KG1 (cell line): ENCODE measurements around the gene MVK.

Experiments
- DNase-seq: peaks from one replicate; lab custom pipeline; 2025; lab: John Stamatoyannopoulos, UW

MVK gene

DNA sequence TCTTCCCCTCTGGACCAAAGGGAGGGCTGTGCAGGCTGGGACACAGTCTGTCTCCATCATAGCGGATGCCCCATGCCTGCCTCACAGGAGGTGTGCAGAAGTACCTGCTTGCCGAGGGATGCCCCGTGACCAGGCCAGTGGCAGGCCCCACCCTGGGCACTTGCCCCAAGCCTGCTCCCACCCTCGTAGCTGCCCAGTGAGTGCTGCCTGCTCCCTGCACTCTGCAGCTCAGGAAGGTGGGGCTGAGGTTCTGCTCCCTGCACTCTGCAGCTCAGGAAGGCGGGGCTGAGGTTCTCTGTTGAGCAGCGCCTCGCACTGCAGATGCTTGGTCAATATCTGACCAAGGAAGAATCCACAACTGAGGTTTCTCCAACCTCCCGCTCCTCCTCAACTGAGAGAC lies 7.2 kb upstream of the MVK start:
- DNase-seq: no peak

GRCh38 chr12:109567296-109567695 lies 6.3 kb upstream of the MVK start:
- no peak for DNase-seq

DNA sequence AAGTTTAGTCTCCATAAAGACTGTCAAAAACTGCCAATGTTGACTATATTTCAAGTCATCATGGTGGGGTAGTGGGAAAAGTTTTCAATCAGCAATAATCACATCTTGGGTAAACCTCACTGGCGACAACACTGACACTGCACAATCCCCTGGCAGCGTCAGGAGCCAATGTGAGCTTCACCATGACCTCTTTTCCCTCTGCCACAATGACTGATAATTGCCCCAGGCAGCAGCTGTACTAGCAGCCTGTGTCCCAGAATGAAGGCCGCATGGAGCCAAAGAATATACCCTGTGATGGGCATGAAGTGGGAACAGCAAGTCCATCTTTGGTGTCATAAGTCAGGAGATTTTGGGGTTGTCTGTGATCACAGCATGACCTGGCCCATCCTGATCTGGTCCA lies 5.6 kb upstream of the MVK start:
- DNase-seq: no peak

- no peak for DNase-seq
Measured at GRCh38 chr12:109568486-109568885, 5.1 kb upstream of the MVK start.

DNA sequence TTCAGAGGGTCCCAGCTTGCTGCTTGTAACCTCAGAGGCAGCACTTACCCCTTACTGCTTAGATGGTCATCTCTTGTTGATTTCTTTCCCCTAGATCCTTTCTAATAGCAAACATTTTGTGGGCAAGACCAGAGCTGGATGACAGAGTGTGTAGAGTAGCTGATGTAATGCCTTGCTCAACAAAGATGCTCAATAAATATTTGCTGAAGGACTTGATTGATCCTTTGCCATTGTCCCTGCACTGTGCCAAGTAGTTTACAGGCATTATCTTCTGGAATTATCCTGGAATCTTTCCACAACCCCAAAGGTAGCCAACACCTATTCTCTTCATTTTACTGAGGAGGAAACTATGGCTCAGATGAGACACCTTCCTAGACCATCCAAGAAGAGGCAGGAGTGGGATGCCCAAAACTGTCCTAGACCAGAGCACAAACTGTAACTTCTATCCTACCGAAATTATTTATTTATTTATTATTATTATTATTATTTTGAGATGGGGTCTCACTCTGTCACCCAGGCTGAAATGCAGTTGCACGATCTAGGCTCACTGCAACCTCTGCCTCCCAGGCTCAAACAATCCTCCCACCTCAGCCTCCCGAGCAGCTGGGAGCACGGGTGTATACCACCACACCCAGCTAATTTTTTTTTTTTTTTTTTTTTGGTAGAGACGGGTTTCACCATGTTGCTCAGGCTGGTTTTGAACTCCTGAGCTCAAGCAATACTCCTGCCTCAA lies 1.7 kb upstream of the MVK start:
- no peak for DNase-seq

DNA sequence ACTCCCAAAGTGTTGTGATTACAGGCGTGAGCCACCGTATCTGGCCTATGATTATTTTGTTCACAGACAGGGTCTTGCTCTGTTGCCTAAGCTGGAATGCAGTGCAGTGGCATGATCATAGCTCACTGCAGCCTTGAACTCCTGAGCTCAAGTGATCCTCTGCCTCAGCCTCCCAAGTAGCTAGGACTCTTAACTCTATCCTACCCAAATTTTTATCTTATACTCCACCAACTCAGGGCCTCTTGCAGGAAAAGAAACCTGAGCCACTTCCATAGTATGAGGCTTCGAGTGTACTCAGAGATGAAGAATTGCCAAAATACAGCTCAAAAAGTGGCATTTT lies 1.1 kb upstream of the MVK start:
- no peak for DNase-seq

GRCh38 chr12:109573914-109574244 lies 285 bp downstream of the MVK start:
- DNase-seq: no peak

DNA sequence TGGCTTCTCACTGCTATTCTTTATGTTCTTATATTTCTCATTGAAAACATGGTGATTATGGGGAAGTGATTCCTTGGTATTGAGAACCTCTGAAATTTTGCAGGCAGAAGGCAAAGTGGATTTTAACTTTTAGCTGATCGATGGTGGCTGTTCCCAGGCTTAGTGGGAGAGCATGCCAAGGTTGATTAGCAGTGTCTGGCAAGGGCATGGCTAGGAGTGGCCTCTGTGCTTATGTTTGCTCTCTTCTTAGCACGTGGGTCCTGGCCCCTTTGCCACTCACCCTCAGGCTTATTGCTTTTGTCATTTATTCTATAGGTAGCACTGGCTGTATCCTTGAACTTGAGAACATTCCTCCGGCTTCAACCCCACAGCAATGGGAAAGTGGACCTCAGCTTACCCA lies 2.1 kb downstream of the MVK start:
- no peak for DNase-seq

GRCh38 chr12:109577311-109577710 lies 3.7 kb downstream of the MVK start:
- DNase-seq: no peak

GRCh38 chr12:109578330-109578927 lies 4.8 kb downstream of the MVK start:
- no peak for DNase-seq

- DNase-seq: no peak
Measured at GRCh38 chr12:109579639-109580038, 6.0 kb downstream of the MVK start.

DNA sequence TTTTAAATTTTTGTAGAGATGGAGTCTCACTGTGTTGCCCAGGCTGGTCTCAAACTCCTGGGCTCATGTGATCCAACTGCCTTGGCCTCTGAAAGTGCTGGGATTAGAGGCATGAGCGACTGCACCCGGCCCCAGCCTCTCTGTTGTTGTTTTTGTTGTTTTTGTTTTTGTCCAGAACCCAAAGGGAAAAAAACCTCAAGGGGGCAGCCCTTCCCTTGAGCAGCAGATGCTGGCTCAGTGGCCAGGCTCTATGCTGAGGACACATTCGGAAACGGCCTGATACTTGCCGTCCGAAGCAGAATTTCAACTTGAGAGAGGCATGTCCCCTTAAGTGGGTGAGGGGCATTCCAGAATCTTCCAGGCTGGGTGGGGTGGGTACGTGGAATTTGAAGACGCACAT lies 6.7 kb downstream of the MVK start:
- no peak for DNase-seq

GRCh38 chr12:109580684-109581333 lies 7.2 kb downstream of the MVK start:
- DNase-seq: no peak

DNA sequence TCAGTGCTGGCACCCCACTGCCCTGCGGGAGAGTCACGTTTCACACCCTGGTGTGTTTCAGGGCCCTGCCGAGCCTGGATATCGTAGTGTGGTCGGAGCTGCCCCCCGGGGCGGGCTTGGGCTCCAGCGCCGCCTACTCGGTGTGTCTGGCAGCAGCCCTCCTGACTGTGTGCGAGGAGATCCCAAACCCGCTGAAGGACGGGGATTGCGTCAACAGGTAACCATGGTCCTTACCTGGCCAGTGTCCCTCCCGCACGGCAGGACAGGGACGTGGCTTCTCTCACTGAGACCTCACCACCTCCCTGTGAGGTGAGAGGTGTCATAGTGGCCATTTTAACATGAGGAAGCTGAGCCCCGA lies 7.7 kb downstream of the MVK start:
- DNase-seq: no peak

DNA sequence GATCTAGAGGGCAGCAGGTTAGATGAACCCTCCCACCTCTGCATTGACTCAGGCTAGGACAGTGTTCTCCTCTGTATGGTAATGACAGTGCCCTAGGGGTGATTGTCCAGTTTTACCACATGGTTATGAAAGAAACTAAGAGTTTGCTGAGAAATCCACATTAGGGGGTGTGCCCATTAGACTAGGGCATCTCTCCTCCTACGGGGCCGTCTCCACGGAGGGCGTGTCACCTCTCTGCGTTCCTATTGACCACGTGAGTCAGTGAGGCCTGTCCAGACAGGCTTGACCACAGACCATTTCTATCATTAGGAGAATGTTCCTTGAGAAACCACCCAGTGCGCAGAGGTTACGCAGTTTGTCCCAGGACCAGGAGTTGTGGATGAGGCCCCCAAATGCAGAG lies 8.3 kb downstream of the MVK start:
- no peak for DNase-seq

- no peak for DNase-seq
Measured at GRCh38 chr12:109582636-109583035, 9.0 kb downstream of the MVK start.

GRCh38 chr12:109583733-109584132 lies 10.1 kb downstream of the MVK start:
- no peak for DNase-seq

- no peak for DNase-seq
Measured at GRCh38 chr12:109586385-109587296, 13.0 kb downstream of the MVK start.

DNA sequence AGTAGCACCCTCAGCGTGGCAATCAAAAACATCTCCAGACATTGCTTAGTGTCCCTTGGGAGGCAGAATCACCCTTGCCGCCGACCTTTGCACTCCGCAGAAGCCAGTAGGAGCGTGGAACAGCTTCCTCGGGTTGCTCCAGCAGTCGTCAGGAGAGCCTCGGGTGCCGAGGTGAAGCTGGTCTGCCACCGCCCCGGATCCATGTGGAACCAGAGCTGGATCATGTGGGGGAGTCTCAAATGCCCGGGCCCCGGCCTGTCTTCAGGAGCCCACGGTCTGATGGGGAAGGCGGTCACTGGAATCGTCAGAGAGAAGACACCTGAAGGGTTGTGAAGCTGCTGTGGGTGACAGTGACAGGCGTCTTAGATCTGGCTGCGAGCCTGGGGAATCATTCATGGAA lies 14.3 kb downstream of the MVK start:
- DNase-seq: no peak

DNA sequence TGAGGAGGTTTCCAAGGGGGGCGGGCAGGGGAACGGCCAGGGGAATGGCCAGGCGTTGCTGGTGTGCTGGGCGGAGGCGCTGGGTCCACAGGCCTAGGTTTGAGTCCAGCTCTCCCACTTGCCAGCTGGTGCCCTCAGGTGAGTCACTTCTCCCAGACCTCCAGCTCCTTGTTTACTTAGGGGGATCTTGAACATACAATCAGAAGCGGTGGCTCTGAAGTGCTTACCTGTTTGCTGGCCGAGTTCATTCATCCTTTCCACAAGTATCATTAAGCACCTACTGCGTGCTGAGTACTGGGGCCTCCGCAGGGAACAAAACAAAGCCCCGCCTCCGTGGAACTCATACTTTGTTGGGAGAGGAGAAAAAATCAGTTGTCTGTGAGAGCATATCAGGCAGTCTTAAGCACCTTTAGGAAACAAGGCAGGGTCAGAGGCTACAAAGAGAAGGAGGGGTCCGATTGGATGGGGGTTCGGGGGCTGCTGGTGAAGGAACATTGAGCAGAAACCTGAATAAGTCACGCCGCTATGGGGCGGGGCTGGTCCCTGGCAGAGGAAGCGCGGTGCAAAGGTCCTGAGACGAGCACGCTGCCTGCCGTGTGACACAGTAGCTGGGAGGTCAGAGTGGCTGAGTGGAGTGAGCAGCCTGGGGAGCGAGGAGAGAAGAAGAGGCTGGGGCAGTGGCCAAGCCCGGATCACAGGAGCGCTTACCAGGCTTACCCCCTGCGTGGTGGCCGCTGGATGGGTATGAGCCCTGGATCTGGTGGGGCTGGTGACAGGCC lies 15.1 kb downstream of the MVK start:
- no peak for DNase-seq

- no peak for DNase-seq
Measured at GRCh38 chr12:109589240-109589590, 15.6 kb downstream of the MVK start.

- DNase-seq: no peak
Measured at GRCh38 chr12:109589691-109590245, 16.2 kb downstream of the MVK start.
